Gastrocnemius medialis (tissue), 4 donors: ENCODE results near the gene SMARCC1. TPM values are rescaled to one million over a fixed set of nuclear protein-coding genes. Genes with fewer than 3 reads are reported as not detected.
A peak's percentile ranks its signal among the peaks of the same experiment; 100 is the strongest.

ENCODE experiments used
- ATAC-seq, 2 donors: fragments of 150-250 bp; one replicate each; pipeline ENCODE4 v1.9.1; 2016
- DNase-seq, 2 donors: peaks; one replicate each; pipeline ENCODE4 v3.0.0-alpha.2; 2019
- H3K27ac ChIP-seq, 4 donors: fragments of 200-600 bp; sonication (generic); 1 replicate in 1 of 4; 2 replicates in 3 of 4; pipeline ENCODE4 v1.5.1; 2016 to 2018; ENCODE audit warnings: mild to moderate bottlenecking in 2 of 4, moderate library complexity in 1 of 4
- H3K27me3 ChIP-seq, 3 donors: fragments of 200-600 bp; sonication (generic) in 2 of 3; 1 replicate in 1 of 3; 2 replicates in 2 of 3; pipeline versions ENCODE4 v1.5.1 to v1.6.0; 2016 to 2019; ENCODE audit warnings: mild to moderate bottlenecking in 1 of 3, moderate library complexity in 1 of 3
- H3K36me3 ChIP-seq, 2 donors: fragments of 200-600 bp; sonication (generic) in 1 of 2; one replicate each; pipeline ENCODE4 v1.5.1; 2017 to 2018
- H3K4me1 ChIP-seq, 2 donors: fragments of 200-600 bp; sonication (generic) in 1 of 2; one replicate each; pipeline ENCODE4 v1.5.1; 2016 to 2017; ENCODE audit warnings: mild to moderate bottlenecking in 2 of 2
- H3K4me3 ChIP-seq, 4 donors: fragments of 200-600 bp; sonication (generic) in 3 of 4; 1 replicate in 1 of 4; 2 replicates in 3 of 4; pipeline ENCODE4 v1.5.1; 2016 to 2019; ENCODE audit warnings: mild to moderate bottlenecking in 2 of 4
- H3K9me3 ChIP-seq, 3 donors: fragments of 200-600 bp; sonication (generic) in 2 of 3; 1 replicate in 1 of 3; 2 replicates in 2 of 3; pipeline ENCODE4 v1.5.1; 2016 to 2019
- CTCF ChIP-seq, 5 experiments: fragments of 450-650 bp in 3 of 5; fragments of 200-600 bp in 2 of 5; sonication (generic) in 2 of 5; IDR thresholded peaks in 4 of 5; conservative IDR thresholded peaks in 1 of 5; 1 replicate in 4 of 5; 2 replicates in 1 of 5; pipeline ENCODE4 v1.5.1; 2016 to 2019; ENCODE audit warnings: antibody characterized with exemption in 5 of 5, mild to moderate bottlenecking in 3 of 5, moderate library complexity in 3 of 5
- POLR2A ChIP-seq, 2 donors: fragments of 450-650 bp; IDR thresholded peaks; one replicate each; pipeline ENCODE4 v1.6.1; 2017; ENCODE audit warnings: antibody characterized with exemption in 2 of 2, mild to moderate bottlenecking in 2 of 2, moderate library complexity in 2 of 2
- in situ Hi-C, 4 donors: fragments of 200-750 bp; cut with MboI; loops; one replicate each; pipeline versions ENCODE4 v1.15.0 to v1.8.0; 2017; ENCODE audit warnings: low sequenced_read_pairs in 4 of 4
- intact Hi-C: fragments of 100-400 bp; cut with DNase I; formaldehyde crosslinking; loops from one replicate; pipeline ENCODE4 v1.15.1; 2023; ENCODE audit warnings: low total_unique reads
- total RNA-seq, 4 donors: library from RNA; depleted of rRNA; stranded (reverse); fragments of >200 nt; gene quantifications; one replicate each; pipeline versions ENCODE4 v1.1.0 to v1.2.3, GENCODE V29; 2016

The SMARCC1 gene
- total RNA-seq, 4 donors from 2014 or later, result 24.5 to 32.1 (median 28.1) TPM

- Histone ChIP-seq H3K27ac (peak overlapping the region; percentile 9 to 39 (median 14)), H3K27me3 (no peaks in the 10 kb centered on the region), H3K4me3 (no peak overlapping the region), H3K4me1 (peaks cover 32 to 45% of the 10 kb centered on the region in 2 donors), H3K9me3 (no peaks in the 10 kb centered on the region), H3K36me3 (peaks cover 0 to 14% of the 10 kb centered on the region in 2 donors)
- TF ChIP-seq POLR2A (IDR thresholded peaks at IDR 0.05) (no peak), CTCF (IDR thresholded peaks at IDR 0.05 in 4 of 5, conservative IDR thresholded peaks at IDR 0.05 in 1 of 5) (no peak)
- in situ Hi-C loops, result no loop called here
- intact Hi-C loops, result loop anchor here (5.0 kb wide), 1 partner anchor 167 kb away; no protein-coding TSS in a partner anchor
- DNase-seq (no peak), ATAC-seq (peak in 1 of 2 donors; percentile 86)
Measured at GRCh38 chr3:47610583-47610982, 171.1 kb downstream of the SMARCC1 start.

GRCh38 chr3:47607335-47607734 is 174.4 kb downstream of the SMARCC1 start:
- Histone ChIP-seq H3K9me3 (no peaks in the 10 kb centered on the region), H3K27me3 (no peaks in the 10 kb centered on the region), H3K4me3 (no peak overlapping the region), H3K4me1 (peaks cover 24 to 30% of the 10 kb centered on the region in 2 donors), H3K27ac (no peak overlapping the region), H3K36me3 (peaks cover 0 to 22% of the 10 kb centered on the region in 2 donors)
- intact Hi-C loops, result no loop called here
- in situ Hi-C loops, result no loop called here
- ATAC-seq, result no peak
- DNase-seq, result no peak
- no peak for TF ChIP-seq CTCF (IDR thresholded peaks at IDR 0.05 in 4 of 5, conservative IDR thresholded peaks at IDR 0.05 in 1 of 5)
- no peak for TF ChIP-seq POLR2A (IDR thresholded peaks at IDR 0.05)

- no peak for ATAC-seq
- intact Hi-C loops (no loop called here), in situ Hi-C loops (no loop called here)
Measured at GRCh38 chr3:47606165-47606564, 175.5 kb downstream of the SMARCC1 start.

GRCh38 chr3:47605652-47606051 is 176.0 kb downstream of the SMARCC1 start:
- ATAC-seq (no peak), DNase-seq (no peak)
- Histone ChIP-seq H3K4me1 (peaks cover 8 to 14% of the 10 kb centered on the region in 2 donors), H3K27me3 (no peaks in the 10 kb centered on the region), H3K36me3 (peaks cover 0 to 22% of the 10 kb centered on the region in 2 donors), H3K4me3 (no peak overlapping the region), H3K27ac (no peak overlapping the region), H3K9me3 (no peaks in the 10 kb centered on the region)
- TF ChIP-seq POLR2A (IDR thresholded peaks at IDR 0.05), result no peak
- no peak for TF ChIP-seq CTCF (IDR thresholded peaks at IDR 0.05 in 4 of 5, conservative IDR thresholded peaks at IDR 0.05 in 1 of 5)
- in situ Hi-C loops, result no loop called here
- intact Hi-C loops, result no loop called here

More at GRCh38 chr3:47606165-47606564, 175.5 kb downstream of the SMARCC1 start:
- Histone ChIP-seq H3K9me3 (no peaks in the 10 kb centered on the region), H3K27ac (no peak overlapping the region), H3K36me3 (peaks cover 0 to 22% of the 10 kb centered on the region in 2 donors), H3K27me3 (no peaks in the 10 kb centered on the region), H3K4me1 (peaks cover 13 to 19% of the 10 kb centered on the region in 2 donors), H3K4me3 (no peak overlapping the region)
- no peak for DNase-seq
- TF ChIP-seq POLR2A (IDR thresholded peaks at IDR 0.05) (no peak), CTCF (IDR thresholded peaks at IDR 0.05 in 4 of 5, conservative IDR thresholded peaks at IDR 0.05 in 1 of 5) (no peak)

GRCh38 chr3:47604145-47604544 is 177.5 kb downstream of the SMARCC1 start:
- Histone ChIP-seq H3K36me3 (peaks cover 0 to 14% of the 10 kb centered on the region in 2 donors), H3K4me3 (no peak overlapping the region), H3K4me1 (peaks cover 0 to 5% of the 10 kb centered on the region in 2 donors), H3K27me3 (no peaks in the 10 kb centered on the region), H3K27ac (no peak overlapping the region), H3K9me3 (no peaks in the 10 kb centered on the region)
- no peak for TF ChIP-seq POLR2A (IDR thresholded peaks at IDR 0.05)
- TF ChIP-seq CTCF (IDR thresholded peaks at IDR 0.05 in 4 of 5, conservative IDR thresholded peaks at IDR 0.05 in 1 of 5), result no peak
- DNase-seq (no peak), ATAC-seq (no peak)
- in situ Hi-C loops, result no loop called here
- intact Hi-C loops, result no loop called here
